NCI-H1436 (cell line): Measurements from ENCODE around the gene FGF14.
A peak's percentile ranks its signal among the peaks of the same experiment; 100 is the strongest.

Experiments used
- DNase-seq: peaks from one replicate; lab custom pipeline; 2025; lab: John Stamatoyannopoulos, UW

The FGF14 gene

DNA sequence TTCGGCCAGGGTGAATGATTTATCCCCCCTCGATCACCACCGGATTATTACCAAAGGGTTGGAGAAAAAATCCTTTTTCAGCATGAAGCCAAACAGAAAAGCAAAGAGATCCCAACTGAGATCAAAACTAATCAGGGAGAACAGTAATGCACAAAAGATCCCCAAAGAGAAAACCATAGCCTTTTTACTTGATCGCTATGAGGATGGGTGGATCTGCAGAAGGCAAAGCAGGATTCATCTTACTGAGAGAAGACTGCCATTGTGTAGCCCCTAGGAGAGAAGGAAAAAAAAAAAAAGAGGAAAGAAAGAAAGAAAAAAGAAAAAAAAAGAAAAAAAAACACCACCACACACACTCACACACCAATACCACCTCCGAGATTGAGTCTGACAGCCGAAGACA, at the start of gene FGF14:
TSS of gene FGF14 (minus strand) at position 283 of the 400 bp plus-strand sequence.
- no peak for DNase-seq

DNA sequence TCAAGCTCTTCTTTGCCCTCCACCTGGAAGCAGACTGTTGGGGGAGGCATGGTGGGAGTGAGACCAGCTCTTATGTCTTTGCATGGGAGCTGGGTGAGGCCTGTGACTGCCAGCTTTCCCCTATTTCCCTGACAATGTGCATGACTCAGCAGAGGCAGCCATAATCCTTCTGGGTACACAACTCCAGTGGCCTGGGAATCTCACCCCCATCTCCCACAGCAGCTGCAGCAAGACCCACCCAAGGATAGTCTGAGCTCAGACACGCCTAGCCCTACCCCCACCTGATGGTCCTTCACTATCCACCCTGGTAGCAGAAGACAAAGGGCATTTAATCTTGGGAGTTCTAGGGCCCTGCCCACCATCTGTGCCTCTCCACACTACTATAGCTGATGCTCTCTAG, 41.4 kb upstream of the FGF14 start:
- no peak for DNase-seq

DNA sequence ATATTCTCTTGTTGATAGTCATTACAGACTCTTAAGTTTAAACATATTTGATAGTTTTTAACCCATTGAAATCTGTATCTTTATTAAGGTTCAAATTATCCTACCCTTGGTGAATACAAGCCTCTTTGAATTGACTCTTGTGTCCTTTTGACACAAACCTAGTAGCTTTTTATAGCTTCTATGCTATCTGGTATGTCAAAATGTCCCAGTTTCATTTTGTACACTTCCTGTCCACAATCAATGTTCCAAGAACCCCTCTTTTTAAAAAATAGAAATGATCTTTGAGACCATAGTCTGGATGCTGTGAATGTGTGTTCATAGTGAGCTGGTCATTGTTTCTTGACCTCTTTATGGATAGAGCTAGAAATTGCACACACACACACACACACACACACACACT, 39.2 kb upstream of the FGF14 start:
- no peak for DNase-seq

DNA sequence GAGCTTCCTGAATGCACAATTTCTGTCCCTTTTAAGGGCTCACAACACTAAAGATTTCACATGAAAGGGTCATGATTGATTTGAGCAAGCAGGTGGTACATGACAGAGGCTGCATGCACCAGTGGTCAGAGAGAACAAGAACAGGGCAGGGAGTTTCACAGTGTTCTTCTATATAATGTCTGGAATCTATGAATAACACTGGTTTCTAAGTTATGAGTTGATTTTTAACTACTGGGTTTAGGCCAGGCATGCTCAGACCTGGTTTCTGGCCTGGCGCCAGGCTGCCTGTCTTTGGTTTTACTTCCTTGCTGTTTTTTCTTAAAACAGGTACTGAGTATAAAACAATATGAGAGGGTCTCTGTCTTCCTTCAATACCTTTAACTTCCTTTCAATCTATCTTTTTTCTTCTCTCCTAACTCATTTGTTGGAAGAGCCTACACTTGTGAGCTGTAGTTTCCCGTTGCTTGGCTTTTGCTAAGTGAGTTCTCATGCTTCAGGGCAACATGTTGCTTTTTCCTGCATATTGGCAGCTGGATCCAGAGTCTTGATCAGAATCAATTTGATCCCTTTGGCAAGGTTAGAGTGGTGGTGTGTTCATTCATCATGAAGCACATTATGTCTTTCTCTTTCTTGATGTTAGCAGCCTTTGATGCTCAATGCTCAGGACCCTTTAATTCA, 38.5 kb upstream of the FGF14 start:
- no peak for DNase-seq

DNA sequence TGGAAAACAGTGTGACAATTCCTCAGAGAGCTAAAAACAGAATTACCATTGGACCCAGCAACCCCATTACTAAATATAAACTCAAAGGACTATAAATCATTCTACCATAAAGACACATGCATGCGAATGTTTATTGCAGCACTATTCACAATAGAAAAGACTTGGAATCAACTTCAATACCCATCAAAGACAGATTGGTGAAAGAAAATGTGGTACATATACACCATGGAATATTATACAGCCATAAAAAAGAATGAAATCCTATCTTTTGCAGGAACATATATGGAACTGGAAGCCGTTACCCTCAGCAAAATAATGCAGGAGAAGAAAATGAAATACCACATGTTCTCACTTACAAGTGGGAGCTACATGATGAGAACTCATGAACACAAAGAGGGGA, 20.8 kb upstream of the FGF14 start:
- no peak for DNase-seq

DNA sequence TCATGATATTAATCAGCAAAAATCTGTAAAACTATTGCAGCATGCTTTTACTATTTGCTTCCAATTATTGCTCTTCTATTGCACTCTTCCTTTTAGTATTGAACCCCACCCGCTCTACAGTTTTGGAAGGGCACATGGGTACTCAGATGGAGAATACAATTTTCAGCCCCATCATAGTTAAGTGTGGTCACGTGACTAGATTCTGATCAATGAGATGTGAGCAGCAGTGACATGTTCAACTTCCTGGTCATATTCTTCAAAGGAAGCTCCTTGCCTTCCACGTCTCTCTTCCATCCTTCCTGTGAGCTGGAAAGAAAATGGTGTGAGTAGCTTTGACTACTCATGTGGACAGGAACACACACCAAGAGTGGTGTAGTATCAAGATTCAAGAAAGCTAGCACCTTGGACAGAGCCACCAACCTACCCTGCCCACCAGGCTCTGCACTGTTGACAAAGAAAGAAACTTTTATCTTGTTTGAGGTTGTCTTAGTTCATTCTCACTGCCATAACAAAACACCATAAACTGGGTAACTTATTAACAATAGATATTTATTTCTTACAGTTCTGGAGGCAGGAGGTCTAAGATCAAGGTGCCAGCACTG, 3.8 kb upstream of the FGF14 start:
- DNase-seq, result no peak

DNA sequence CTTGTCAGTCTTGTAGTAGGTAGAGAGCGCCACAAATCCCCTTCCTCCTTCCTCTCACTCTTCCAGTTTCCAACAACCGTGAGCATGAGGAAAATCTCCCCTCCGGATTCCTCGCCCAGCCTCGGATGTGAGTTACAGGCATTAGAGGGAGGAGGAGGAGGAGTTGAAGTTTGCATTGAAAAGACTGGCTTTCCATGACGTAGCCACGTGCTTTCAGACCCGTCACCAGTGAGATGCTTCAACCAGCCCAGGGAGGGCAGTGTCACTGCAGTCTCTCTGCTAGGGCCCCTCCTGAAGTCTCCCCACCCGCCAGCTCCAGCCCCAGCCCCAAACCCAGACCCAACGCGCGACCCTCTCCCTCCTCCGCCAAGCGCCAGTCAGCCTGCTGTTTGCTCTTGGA, 442 bp upstream of the FGF14 start:
- no peak for DNase-seq

DNA sequence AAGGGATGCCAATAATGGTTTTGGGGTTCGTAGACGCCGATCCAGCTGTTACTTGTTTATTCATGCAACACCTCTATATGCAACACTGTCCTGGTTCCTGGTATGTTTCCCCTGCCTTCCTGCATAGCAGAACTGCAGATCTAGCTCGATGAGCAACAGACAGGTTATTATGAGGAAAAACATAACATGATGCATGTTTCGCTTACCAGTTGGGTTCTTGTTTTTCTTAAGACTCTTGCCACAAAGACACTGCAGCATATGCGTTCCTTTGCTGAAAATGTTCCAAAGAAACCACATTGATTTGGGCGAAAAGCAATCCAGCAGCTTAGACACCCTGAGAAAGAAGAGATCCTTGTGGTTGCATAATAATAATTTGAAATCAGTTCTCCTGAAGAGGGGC, 583 bp downstream of the FGF14 start:
- DNase-seq, result no peak

DNA sequence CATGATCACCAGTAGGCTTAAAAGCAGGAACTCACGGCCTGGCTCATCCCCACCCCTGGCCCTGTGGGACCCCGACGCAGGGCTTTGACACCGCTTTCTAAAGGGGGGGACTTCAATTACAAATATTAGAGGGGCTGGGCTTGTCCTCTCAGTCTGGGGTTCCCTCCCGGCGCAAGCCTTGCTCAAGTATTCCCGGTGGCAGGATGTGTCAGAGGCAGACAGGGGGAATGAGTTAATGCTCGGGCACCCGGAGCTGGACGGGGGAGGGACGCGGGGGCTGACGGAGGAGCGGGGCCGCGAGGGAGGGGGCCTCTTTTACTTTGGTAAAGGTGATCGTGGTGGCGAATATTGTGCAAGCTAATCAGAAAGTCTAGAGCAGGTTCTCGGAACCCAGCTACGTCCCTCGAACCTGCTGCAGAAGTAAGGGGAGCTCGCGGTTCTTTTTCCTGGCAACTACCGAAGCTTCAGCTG, 1.1 kb downstream of the FGF14 start:
- DNase-seq, result no peak

DNA sequence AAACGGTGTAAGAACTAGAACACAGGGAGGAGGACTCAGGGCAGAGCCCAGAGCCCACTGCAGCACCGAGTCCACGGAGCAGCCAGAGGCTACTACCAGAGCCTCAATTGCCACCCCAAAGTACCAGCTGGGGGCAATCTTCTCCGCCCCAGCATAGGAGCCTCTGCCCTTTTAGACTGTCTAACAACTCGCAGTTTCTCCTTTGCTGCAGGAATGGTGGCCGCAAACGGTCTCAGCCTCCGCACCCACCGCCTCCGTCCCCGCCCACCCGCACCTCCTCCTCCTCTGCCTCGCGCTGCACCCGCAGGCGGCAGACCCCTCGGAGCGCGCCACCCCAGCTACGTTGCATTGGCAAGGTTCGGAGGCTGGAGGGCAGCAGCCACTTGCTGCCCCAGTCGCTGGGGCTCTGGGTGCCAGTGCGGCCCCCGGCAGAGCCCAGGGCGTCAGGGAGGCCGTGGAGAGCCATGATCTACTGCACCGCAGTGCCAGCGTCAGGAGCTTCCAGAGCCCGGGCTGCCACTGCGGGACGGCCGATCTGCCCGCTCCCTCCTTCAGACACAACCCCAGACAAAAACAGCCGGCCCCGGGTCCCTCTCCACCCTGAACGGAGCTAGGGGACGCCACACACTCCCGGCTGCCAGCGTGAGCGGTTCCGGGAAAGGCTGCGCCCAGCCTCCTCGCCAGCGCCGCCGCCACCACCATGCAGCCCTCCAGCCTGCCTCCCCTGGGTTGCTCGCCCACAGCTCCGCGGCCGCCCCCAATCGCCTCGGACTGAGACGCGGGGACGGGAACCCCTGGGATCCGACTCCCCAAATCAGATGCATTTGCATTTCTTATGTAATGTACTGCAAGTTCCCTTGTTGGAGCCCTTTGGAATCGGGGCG, 1.8 kb downstream of the FGF14 start:
- no peak for DNase-seq

DNA sequence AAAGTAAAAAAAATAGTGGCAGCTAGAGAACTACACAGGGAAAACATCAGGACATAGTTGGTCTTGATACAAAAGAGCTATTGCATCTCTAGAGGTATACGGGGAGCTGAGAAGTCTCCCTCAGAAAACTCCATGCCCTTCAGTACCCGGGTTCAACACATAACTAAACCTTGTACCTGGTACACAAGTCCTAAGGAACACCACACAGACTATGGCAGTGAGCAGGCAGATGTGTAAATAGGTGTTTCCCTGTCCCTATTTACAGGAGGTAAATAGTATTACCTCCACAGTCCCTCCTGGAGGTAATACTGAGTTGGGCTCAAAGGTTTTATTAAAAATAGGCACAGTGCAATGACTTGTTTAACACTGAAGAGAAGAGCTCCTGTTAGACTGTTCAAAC, 5.9 kb downstream of the FGF14 start:
- no peak for DNase-seq

DNA sequence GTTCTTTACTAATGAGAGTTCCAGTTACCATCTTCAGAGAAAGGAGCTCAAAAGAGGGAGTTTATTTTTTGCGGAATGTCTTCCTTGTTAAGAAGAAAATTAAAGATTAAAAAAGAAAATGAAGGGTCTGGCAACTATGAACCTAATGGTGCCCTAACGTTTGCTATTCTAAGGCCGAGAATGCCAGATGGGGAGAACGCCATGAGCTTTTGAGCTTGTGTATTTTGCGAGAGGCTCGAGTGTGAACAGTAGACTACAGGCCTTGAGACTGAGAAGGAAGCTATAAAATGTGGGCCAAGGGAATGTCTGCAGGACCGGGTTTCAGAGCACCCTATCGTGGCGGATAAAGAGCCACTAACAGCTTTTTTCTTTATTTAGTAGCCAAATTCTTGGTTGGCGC, 6.7 kb downstream of the FGF14 start:
- no peak for DNase-seq

DNA sequence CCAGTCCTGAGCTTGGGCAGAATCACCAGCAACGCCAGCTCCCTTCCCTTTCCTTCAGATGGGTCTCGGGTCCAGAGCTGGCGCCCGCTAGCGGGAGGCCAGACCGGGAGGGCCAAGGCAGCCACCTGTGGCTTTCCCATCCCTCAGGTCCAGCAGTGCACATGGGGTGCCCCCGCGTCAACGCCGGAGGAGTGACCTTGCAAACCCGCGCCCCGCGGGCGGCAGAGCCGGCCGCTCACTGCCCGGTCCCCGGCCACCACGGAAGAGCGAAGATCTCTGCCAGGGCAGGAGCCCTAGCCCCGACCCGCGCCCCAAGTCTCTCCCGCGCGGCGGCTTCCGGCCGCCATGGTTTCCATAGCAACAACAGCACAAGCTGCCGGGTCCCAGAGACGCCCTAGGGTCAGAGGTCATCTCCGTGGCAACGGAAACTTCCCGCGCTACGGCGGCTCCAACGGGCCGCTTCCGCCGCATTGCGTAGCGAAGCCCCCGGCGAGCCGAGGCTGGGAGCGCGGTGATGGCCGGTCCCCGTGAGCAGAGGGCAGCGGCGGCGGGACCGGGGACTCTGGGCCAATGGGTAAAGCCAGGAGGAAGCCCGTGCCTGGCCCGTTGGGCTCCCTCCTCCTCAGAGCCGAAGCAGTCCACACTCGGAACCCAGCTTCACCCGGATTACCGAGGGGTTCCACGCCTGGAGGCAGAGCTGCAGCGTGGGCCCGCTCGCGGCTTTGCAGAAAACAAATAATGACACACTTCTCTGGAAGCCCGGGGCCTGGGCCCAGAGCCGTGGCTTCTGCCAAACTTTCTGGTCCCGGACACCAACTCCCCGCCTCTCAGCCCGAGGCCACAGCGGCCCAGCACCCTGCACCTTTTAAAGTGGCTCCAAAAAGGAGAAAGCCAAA, 7.4 kb downstream of the FGF14 start:
- peak; percentile 95 for DNase-seq

DNA sequence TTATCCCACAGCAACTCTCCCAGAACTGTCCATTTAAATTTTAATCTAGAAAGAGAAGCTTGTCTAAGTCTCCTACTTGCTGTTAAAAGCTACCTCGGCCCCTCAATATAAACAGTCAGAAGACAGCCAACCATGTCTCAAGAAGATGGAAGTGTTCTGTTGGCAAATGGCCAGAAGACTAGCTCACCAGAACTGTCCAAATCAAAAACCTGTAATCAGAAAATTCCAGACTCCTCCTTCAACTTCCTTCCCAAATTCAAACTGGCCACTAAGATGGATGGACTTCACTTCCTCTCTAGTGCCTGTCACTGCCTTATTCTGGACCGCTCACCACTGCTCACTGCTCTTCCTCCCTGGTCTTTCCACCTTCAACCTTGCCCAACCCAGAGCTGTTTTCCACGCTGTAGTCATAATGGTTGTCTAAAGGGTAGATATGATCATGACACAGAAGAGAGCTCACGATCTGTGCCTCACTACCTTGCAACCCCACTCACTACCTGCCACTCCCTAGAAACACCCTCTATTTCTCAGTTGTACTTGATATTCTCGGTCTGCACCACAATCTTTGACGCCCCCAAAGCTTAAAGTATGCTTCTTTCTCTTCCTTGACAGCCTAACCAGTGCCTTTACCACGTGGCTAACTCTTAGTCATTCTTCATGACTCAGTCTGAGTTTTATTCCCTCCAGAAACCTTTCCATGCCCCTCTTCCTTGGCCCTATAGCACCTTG, 9.2 kb downstream of the FGF14 start:
- no peak for DNase-seq

DNA sequence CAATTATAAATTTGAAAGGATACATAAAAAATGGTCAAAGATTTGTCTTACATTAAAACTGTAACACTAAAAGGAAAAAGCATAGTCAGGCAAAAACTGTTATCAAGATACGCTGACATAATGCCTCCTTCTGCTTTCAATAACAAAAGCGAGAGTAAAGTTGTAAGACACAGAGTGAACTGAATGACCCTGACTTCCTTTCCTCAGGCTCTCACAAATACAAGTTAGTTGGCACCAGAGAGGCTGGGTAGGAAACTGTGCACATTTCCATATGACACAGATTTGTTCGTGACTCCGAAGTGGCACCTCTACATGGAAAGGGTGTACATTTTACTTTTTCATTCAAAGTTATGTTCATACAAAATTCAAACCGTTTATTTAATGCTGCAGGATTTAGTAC, 15.4 kb downstream of the FGF14 start:
- no peak for DNase-seq

DNA sequence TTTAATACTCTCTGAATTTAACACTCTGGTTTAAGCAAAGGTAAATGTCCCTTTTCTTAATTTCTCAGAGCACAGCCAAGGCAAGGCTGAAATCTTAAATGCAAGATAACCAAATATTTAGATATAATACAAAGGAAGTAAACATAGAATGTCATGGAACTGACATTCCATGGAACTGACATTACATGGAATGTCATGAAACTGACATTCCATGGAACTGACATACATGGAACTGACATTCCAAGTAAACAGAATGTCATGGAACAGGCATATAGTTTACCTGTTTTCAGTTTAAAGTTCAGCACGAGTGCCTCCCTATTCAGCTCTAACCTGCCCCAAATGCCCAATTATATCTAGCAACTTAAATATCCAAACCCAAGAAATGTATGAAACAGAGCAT, 21.8 kb downstream of the FGF14 start:
- DNase-seq, result no peak

DNA sequence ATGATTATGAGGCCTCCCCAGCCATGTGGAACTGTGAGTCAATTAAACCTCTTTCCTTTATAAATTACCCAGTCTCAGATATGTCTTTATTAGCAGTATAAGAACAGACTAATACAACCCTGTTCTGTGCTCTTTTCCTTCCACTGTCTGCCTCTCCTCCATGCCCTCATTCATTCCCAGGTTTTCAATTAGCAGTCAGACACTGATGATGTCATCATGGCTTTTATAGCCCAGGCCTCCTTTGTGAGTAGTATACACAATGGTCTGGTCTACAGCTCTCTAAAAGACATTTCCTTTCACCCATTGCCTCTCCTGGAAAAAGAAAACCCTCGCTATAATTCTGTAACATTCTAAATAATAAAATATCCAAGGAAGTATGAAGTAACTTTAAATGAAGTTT, 25.5 kb downstream of the FGF14 start:
- no peak for DNase-seq

DNA sequence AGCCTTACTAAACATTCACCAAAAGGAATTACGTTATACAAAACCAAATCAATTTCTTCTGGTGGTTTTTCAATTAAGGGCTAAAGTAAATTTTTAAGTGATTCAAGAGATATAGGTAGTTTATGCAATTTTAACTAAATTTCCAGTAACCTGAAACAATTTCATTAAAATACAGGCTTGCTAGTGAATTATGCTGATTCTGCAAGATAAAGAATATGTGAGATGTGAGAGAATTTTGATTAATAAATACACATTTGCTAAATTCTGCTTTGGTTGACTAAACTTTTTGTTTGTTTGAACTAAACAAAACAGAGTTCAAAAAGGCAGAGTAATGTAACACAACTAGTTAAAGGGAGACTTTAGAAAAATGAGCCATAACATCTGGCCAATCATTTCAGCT, 27.1 kb downstream of the FGF14 start:
- no peak for DNase-seq

DNA sequence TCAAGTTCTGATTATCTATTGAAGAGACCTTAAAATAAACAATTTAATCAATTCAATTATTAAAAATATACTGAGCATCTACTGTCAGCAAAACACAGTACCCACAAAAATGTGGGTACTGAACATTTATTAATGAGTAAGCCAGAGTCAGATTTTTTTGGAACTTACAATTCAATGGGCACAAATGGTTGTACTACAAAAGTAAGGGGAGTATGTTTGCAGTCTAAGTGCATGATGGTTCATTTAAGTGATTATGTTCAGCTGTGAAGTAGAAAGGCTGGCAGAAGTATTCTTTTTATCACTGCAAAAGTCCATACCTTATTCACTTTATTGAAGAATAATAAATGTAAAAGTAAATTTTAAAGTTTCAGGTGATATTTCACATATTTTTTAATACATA, 27.6 kb downstream of the FGF14 start:
- DNase-seq, result no peak

DNA sequence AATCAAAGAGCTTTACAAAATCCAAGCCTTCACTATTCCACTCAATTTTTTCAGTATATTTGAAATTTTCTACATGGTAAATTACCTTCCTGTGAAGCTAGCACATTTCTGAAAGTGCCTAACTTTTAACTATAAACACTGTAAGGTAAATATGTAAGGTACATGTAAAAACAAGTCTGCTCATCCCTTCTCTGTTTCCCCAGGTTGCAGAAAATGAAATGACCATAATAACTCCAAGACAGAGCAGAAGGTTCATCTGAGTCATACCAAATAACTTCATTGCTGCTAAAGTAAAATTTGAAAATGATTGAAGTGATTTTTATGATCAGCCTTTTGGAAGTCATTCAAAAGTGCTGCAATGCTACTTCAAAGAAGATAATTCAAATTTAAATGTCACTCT, 28.6 kb downstream of the FGF14 start:
- no peak for DNase-seq

DNA sequence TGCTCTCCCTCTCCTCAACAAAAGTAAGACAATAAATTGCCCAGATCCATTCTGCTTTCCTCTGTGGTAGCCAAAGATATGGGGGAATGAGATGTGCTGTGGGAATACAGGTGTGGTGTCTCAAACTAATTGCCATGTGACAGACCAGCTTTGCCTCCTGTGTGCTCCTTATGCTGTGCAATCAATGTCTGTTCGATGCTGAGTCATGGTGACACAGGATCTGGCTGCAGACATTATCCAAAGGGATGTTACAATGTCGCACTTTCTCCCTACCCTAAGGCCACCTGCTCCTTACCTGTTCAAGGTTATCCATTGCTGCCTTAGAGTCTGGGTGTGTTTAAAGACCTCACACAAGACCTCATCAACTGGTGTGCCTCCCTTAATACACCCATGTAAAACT, 32.5 kb downstream of the FGF14 start:
- DNase-seq, result no peak
